ENCODE measurements around the gene BTBD17. TPM values are rescaled to one million over a fixed set of nuclear protein-coding genes. Genes with fewer than 3 reads are reported as not detected.

BTBD17 gene
- total RNA-seq, 2 donors from 2014 or later, result 0.18 TPM; not detected in 1

- 84 to 91% methylated on average over 7 to 11 of the region's 11 CpGs for WGBS, 2 experiments (ENCODE audit: insufficient coverage in 1 of 2, insufficient read length in 1 of 2)
- TF ChIP-seq CTCF (conservative IDR thresholded peaks at IDR 0.05), result no peak
- no peak overlapping the region for H3K27ac ChIP-seq (ENCODE audit: low read depth, low read length)
Observed at GRCh38 chr17:74390680-74391653, 29.3 kb upstream of the BTBD17 start.

GRCh38 chr17:74389937-74390679 is 28.4 kb upstream of the BTBD17 start:
- Histone ChIP-seq H3K9me3 (ENCODE audit: control insufficient read depth, low read length) (no peaks in the 10 kb centered on the region), H3K36me3 (ENCODE audit: control insufficient read depth, insufficient read depth, low read length) (no peaks in the 10 kb centered on the region), H3K27me3 (ENCODE audit: control insufficient read depth, insufficient read depth, low read length, poor library complexity, severe bottlenecking) (no peaks in the 10 kb centered on the region), H3K4me1 (ENCODE audit: control insufficient read depth, insufficient read depth, low read length) (no peaks in the 10 kb centered on the region), H3K9ac (ENCODE audit: extremely low read depth, low read length, poor library complexity, severe bottlenecking) (no peak overlapping the region), H3K4me3 (ENCODE audit: low read length) (no peak overlapping the region), H3K27ac (ENCODE audit: low read depth, low read length) (no peak overlapping the region)
- Mint-ChIP-seq H3K9me3 (no peaks in the 10 kb centered on the region), H3K36me3 (ENCODE audit: low read depth) (no peaks in the 10 kb centered on the region), H3K4me1 (peaks cover 21% of the 10 kb centered on the region), H3K4me3 (no peak overlapping the region), H3K27me3 (ENCODE audit: insufficient read depth) (peaks cover 16% of the 10 kb centered on the region), H3K27ac (no peak overlapping the region)
- DNase-seq, result no peak
- no peak for TF ChIP-seq CTCF (conservative IDR thresholded peaks at IDR 0.05)
- 85 to 87% methylated on average over 2 of the region's 2 CpGs for WGBS, 2 experiments (ENCODE audit: insufficient coverage in 1 of 2, insufficient read length in 1 of 2)

More at GRCh38 chr17:74390680-74391653, 29.3 kb upstream of the BTBD17 start:
- H3K4me1 ChIP-seq (ENCODE audit: control insufficient read depth, insufficient read depth, low read length), result no peaks in the 10 kb centered on the region
- H3K36me3 ChIP-seq (ENCODE audit: control insufficient read depth, insufficient read depth, low read length), result no peaks in the 10 kb centered on the region
- Mint-ChIP-seq H3K27me3 (ENCODE audit: insufficient read depth) (peaks cover 16% of the 10 kb centered on the region), H3K27ac (no peak overlapping the region), H3K36me3 (ENCODE audit: low read depth) (no peaks in the 10 kb centered on the region), H3K4me1 (peaks cover 21% of the 10 kb centered on the region), H3K4me3 (no peak overlapping the region), H3K9me3 (no peaks in the 10 kb centered on the region)
- no peaks in the 10 kb centered on the region for H3K9me3 ChIP-seq (ENCODE audit: control insufficient read depth, low read length)
- no peaks in the 10 kb centered on the region for H3K27me3 ChIP-seq (ENCODE audit: control insufficient read depth, insufficient read depth, low read length, poor library complexity, severe bottlenecking)
- no peak overlapping the region for H3K4me3 ChIP-seq (ENCODE audit: low read length)
- H3K9ac ChIP-seq (ENCODE audit: extremely low read depth, low read length, poor library complexity, severe bottlenecking), result no peak overlapping the region
- DNase-seq, result no peak

GRCh38 chr17:74389084-74389753 is 27.6 kb upstream of the BTBD17 start:
- peaks cover 18% of the 10 kb centered on the region for H3K27me3 Mint-ChIP-seq (ENCODE audit: insufficient read depth)
- DNase-seq, result no peak
- 79 to 83% methylated on average over 9 to 12 of the region's 12 CpGs for WGBS, 2 experiments (ENCODE audit: insufficient coverage in 1 of 2, insufficient read length in 1 of 2)
- Histone ChIP-seq H3K27me3 (ENCODE audit: control insufficient read depth, insufficient read depth, low read length, poor library complexity, severe bottlenecking) (no peaks in the 10 kb centered on the region), H3K9ac (ENCODE audit: extremely low read depth, low read length, poor library complexity, severe bottlenecking) (no peak overlapping the region), H3K4me3 (ENCODE audit: low read length) (no peak overlapping the region), H3K36me3 (ENCODE audit: control insufficient read depth, insufficient read depth, low read length) (no peaks in the 10 kb centered on the region), H3K9me3 (ENCODE audit: control insufficient read depth, low read length) (no peaks in the 10 kb centered on the region), H3K27ac (ENCODE audit: low read depth, low read length) (no peak overlapping the region), H3K4me1 (ENCODE audit: control insufficient read depth, insufficient read depth, low read length) (no peaks in the 10 kb centered on the region)
- TF ChIP-seq CTCF (conservative IDR thresholded peaks at IDR 0.05), result no peak
- no peaks in the 10 kb centered on the region for H3K9me3 Mint-ChIP-seq
- no peaks in the 10 kb centered on the region for H3K36me3 Mint-ChIP-seq (ENCODE audit: low read depth)
- no peak overlapping the region for H3K27ac Mint-ChIP-seq
- peaks cover 20% of the 10 kb centered on the region for H3K4me1 Mint-ChIP-seq
- H3K4me3 Mint-ChIP-seq, result no peak overlapping the region

Measured in endodermal cell (in vitro differentiated cells).